ENCODE results near the gene FOXK1.
"Not testable (repeated sequence)": the region's sequence is repeated elsewhere in the genome, so short reads cannot be mapped to it uniquely, and the experiment has no call there.

The FOXK1 gene

GRCh38 chr7:4786015-4786414 is 103.9 kb downstream of the FOXK1 start:
- no peak for DNase-seq (ENCODE audit: low spot score)

- no peak for DNase-seq (ENCODE audit: low spot score)
These were observed 105.4 kb downstream of the FOXK1 start for GRCh38 chr7:4787541-4787940.

- DNase-seq (ENCODE audit: low spot score), result no peak
These were observed 106.0 kb downstream of the FOXK1 start for GRCh38 chr7:4787947-4788626.

GRCh38 chr7:4788627-4789189 is 106.6 kb downstream of the FOXK1 start:
- no peak for DNase-seq (ENCODE audit: low spot score)

GRCh38 chr7:4789194-4790077 is 107.3 kb downstream of the FOXK1 start:
- no peak for DNase-seq (ENCODE audit: low spot score)

- DNase-seq (ENCODE audit: low spot score), result no peak
These were observed 108.0 kb downstream of the FOXK1 start for GRCh38 chr7:4790078-4790465.

GRCh38 chr7:4790516-4790991 is 108.5 kb downstream of the FOXK1 start:
- no peak for DNase-seq (ENCODE audit: low spot score)

- no peak for DNase-seq (ENCODE audit: low spot score)
These were observed 109.1 kb downstream of the FOXK1 start for GRCh38 chr7:4791101-4791737.

- peak; percentile 86 for DNase-seq (ENCODE audit: low spot score)
These were observed 109.8 kb downstream of the FOXK1 start for GRCh38 chr7:4791738-4792536.

GRCh38 chr7:4792537-4793126 is 110.5 kb downstream of the FOXK1 start:
- no peak for DNase-seq (ENCODE audit: low spot score)

GRCh38 chr7:4793385-4793993 is 111.4 kb downstream of the FOXK1 start:
- DNase-seq (ENCODE audit: low spot score), result not testable (repeated sequence)

GRCh38 chr7:4794171-4794570 is 112.1 kb downstream of the FOXK1 start:
- DNase-seq (ENCODE audit: low spot score), result not testable (repeated sequence)

GRCh38 chr7:4794591-4795350 is 112.7 kb downstream of the FOXK1 start:
- no peak for DNase-seq (ENCODE audit: low spot score)

GRCh38 chr7:4796453-4796852 is 114.4 kb downstream of the FOXK1 start:
- DNase-seq (ENCODE audit: low spot score), result no peak

GRCh38 chr7:4797858-4798705 is 116.0 kb downstream of the FOXK1 start:
- peak; percentile 77 for DNase-seq (ENCODE audit: low spot score)

- no peak for DNase-seq (ENCODE audit: low spot score)
These were observed 116.7 kb downstream of the FOXK1 start for GRCh38 chr7:4798706-4799235.

GRCh38 chr7:4799508-4800268 is 117.6 kb downstream of the FOXK1 start:
- DNase-seq (ENCODE audit: low spot score), result peak; percentile 44

GRCh38 chr7:4800487-4800886 is 118.4 kb downstream of the FOXK1 start:
- DNase-seq (ENCODE audit: low spot score), result no peak
